Measurements from ENCODE around the gene ADGRF4. TPM values are rescaled to one million over a fixed set of nuclear protein-coding genes. Genes with fewer than 3 reads are reported as not detected.

Gene ADGRF4
- total RNA-seq, 1 experiment from 2014 or later = not detected

- Histone ChIP-seq H3K27ac (no peak overlapping the region), H3K4me1 (replicated peaks) (no peaks in the 10 kb centered on the region), H3K27me3 (replicated peaks) (no peaks in the 10 kb centered on the region), H3K4me3 (no peak overlapping the region), H3K9me3 (replicated peaks) (no peaks in the 10 kb centered on the region), H3K36me3 (no peaks in the 10 kb centered on the region)
- no peak for DNase-seq (ENCODE audit: low read depth in 1 of 2, low spot score in 2 of 2)
Observed at GRCh38 chr6:47672816-47673215, 25.6 kb upstream of the ADGRF4 start.

GRCh38 chr6:47674673-47675072 lies 23.7 kb upstream of the ADGRF4 start:
- H3K4me1 ChIP-seq (replicated peaks) = no peaks in the 10 kb centered on the region
- H3K9me3 ChIP-seq (replicated peaks) = no peaks in the 10 kb centered on the region
- no peaks in the 10 kb centered on the region for H3K36me3 ChIP-seq
- no peak overlapping the region for H3K4me3 ChIP-seq
- no peak overlapping the region for H3K27ac ChIP-seq
- no peak for DNase-seq (ENCODE audit: low read depth in 1 of 2, low spot score in 2 of 2)
- no peaks in the 10 kb centered on the region for H3K27me3 ChIP-seq (replicated peaks)

DNA sequence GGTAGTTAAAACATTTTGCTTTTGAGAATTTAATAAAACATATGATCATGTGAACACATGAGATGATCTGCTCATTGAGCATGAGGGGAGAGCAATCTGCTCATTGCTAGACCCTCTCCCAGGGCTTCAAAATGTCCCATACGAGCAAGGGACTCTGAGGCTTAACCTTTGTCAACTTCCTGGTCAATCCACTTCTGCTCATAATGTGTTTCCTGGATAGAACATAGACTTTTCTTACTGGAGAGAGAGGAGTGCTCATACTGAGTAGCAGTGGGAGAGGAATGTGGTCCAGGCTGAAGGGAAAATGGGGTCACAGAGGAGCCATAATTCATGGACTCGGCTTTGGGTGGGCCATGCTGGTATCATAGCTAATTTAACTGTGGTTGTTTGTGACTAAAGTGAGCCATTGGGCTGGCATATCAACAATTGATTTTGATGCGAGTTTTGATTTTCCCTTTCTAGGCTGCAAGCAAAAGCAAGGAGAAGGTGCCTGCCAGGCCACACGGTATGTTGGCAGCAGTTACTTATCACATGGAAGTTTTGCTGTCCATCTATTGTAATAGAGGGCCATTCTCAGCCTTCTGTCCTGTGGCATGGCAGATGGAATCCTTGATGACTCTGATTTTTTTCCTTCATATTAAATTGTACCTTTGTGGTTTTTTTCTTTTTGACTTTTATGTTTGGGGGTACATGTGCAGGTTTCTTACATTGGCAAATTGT lies 20.8 kb upstream of the ADGRF4 start:
- H3K9me3 ChIP-seq (replicated peaks) = no peaks in the 10 kb centered on the region
- no peaks in the 10 kb centered on the region for H3K4me1 ChIP-seq (replicated peaks)
- H3K27ac ChIP-seq = no peak overlapping the region
- no peaks in the 10 kb centered on the region for H3K36me3 ChIP-seq
- no peak for DNase-seq (ENCODE audit: low read depth in 1 of 2, low spot score in 2 of 2)
- H3K4me3 ChIP-seq = no peak overlapping the region
- H3K27me3 ChIP-seq (replicated peaks) = no peaks in the 10 kb centered on the region

- Histone ChIP-seq H3K4me1 (replicated peaks) (no peaks in the 10 kb centered on the region), H3K27me3 (replicated peaks) (no peaks in the 10 kb centered on the region), H3K27ac (no peak overlapping the region), H3K9me3 (replicated peaks) (no peaks in the 10 kb centered on the region), H3K4me3 (no peak overlapping the region), H3K36me3 (no peaks in the 10 kb centered on the region)
- no peak for DNase-seq (ENCODE audit: low read depth in 1 of 2, low spot score in 2 of 2)
Observed at GRCh38 chr6:47678739-47679138, 19.6 kb upstream of the ADGRF4 start.

GRCh38 chr6:47679322-47679906 lies 19.0 kb upstream of the ADGRF4 start:
- no peak overlapping the region for H3K27ac ChIP-seq
- no peaks in the 10 kb centered on the region for H3K27me3 ChIP-seq (replicated peaks)
- no peak for DNase-seq (ENCODE audit: low read depth in 1 of 2, low spot score in 2 of 2)
- no peak overlapping the region for H3K4me3 ChIP-seq
- H3K36me3 ChIP-seq = no peaks in the 10 kb centered on the region
- H3K4me1 ChIP-seq (replicated peaks) = no peaks in the 10 kb centered on the region
- no peaks in the 10 kb centered on the region for H3K9me3 ChIP-seq (replicated peaks)

GRCh38 chr6:47680051-47680450 lies 18.3 kb upstream of the ADGRF4 start:
- Histone ChIP-seq H3K27me3 (replicated peaks) (no peaks in the 10 kb centered on the region), H3K27ac (no peak overlapping the region), H3K36me3 (no peaks in the 10 kb centered on the region), H3K4me3 (no peak overlapping the region), H3K4me1 (replicated peaks) (no peaks in the 10 kb centered on the region), H3K9me3 (replicated peaks) (no peaks in the 10 kb centered on the region)
- DNase-seq (ENCODE audit: low read depth in 1 of 2, low spot score in 2 of 2) = no peak

- H3K9me3 ChIP-seq (replicated peaks) = no peaks in the 10 kb centered on the region
- no peak for DNase-seq (ENCODE audit: low read depth in 1 of 2, low spot score in 2 of 2)
- H3K27me3 ChIP-seq (replicated peaks) = no peaks in the 10 kb centered on the region
- no peak overlapping the region for H3K4me3 ChIP-seq
- no peaks in the 10 kb centered on the region for H3K4me1 ChIP-seq (replicated peaks)
- H3K27ac ChIP-seq = no peak overlapping the region
- H3K36me3 ChIP-seq = no peaks in the 10 kb centered on the region
Observed at GRCh38 chr6:47680724-47681123, 17.7 kb upstream of the ADGRF4 start.

- Histone ChIP-seq H3K27me3 (replicated peaks) (no peaks in the 10 kb centered on the region), H3K4me1 (replicated peaks) (no peaks in the 10 kb centered on the region), H3K4me3 (no peak overlapping the region), H3K9me3 (replicated peaks) (no peaks in the 10 kb centered on the region), H3K27ac (no peak overlapping the region), H3K36me3 (no peaks in the 10 kb centered on the region)
- DNase-seq (ENCODE audit: low read depth in 1 of 2, low spot score in 2 of 2) = no peak
Observed at GRCh38 chr6:47681201-47681990, 17.0 kb upstream of the ADGRF4 start.

DNA sequence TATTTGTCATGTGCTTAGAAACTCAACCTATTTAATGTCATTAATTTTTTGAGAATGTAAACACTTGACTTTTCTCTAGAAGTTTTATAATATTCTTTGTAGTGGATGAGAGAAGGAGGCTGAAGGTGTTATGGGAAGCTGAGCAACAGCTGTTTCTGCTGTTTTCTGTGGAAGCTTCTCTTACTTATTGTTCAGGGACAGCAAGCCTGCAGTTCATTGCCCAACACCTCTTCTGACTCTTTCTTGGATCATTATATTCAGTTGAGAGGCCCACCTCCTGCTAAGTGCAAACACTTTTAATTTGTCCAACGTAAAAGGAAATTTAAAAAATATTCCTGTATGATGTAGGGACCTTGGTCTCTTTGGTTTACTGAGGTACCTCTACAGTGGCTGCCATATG lies 12.0 kb upstream of the ADGRF4 start:
- Histone ChIP-seq H3K4me3 (no peak overlapping the region), H3K27me3 (replicated peaks) (no peaks in the 10 kb centered on the region), H3K36me3 (no peaks in the 10 kb centered on the region), H3K4me1 (replicated peaks) (no peaks in the 10 kb centered on the region), H3K27ac (no peak overlapping the region), H3K9me3 (replicated peaks) (no peaks in the 10 kb centered on the region)
- DNase-seq (ENCODE audit: low read depth in 1 of 2, low spot score in 2 of 2) = no peak

GRCh38 chr6:47687432-47687831 lies 10.9 kb upstream of the ADGRF4 start:
- Histone ChIP-seq H3K4me1 (replicated peaks) (no peaks in the 10 kb centered on the region), H3K9me3 (replicated peaks) (no peaks in the 10 kb centered on the region), H3K27ac (no peak overlapping the region), H3K4me3 (no peak overlapping the region), H3K27me3 (replicated peaks) (no peaks in the 10 kb centered on the region), H3K36me3 (no peaks in the 10 kb centered on the region)
- DNase-seq (ENCODE audit: low read depth in 1 of 2, low spot score in 2 of 2) = no peak

DNA sequence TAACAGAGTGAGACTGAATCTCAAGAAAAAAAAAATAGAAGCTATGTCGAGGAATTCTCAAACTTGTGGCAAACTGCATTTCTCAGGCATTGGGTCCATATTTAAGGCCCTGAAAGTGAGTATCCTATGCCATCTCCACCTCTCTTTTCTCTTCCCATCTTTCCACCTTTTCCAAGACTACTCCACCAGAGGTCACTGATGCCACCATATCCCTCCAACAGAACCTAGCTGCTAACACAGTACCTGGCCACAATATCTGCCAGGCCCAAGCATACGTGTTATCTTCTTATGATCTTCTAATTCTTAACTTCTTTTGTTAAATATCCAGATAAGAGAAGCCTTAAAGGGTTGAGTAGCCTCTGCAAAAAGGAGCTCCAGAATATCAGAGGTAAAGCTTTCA lies 8.2 kb upstream of the ADGRF4 start:
- no peak overlapping the region for H3K4me3 ChIP-seq
- no peaks in the 10 kb centered on the region for H3K27me3 ChIP-seq (replicated peaks)

GRCh38 chr6:47690791-47691190 lies 7.6 kb upstream of the ADGRF4 start:
- no peaks in the 10 kb centered on the region for H3K4me1 ChIP-seq (replicated peaks)
- H3K9me3 ChIP-seq (replicated peaks) = no peaks in the 10 kb centered on the region
- no peak for DNase-seq (ENCODE audit: low read depth in 1 of 2, low spot score in 2 of 2)
- no peaks in the 10 kb centered on the region for H3K27me3 ChIP-seq (replicated peaks)
- H3K27ac ChIP-seq = no peak overlapping the region
- no peaks in the 10 kb centered on the region for H3K36me3 ChIP-seq
- no peak overlapping the region for H3K4me3 ChIP-seq

More for the DNA sequence above, 8.2 kb upstream of the ADGRF4 start:
- Histone ChIP-seq H3K36me3 (no peaks in the 10 kb centered on the region), H3K27ac (no peak overlapping the region), H3K4me1 (replicated peaks) (no peaks in the 10 kb centered on the region), H3K9me3 (replicated peaks) (no peaks in the 10 kb centered on the region)
- DNase-seq (ENCODE audit: low read depth in 1 of 2, low spot score in 2 of 2) = no peak

DNA sequence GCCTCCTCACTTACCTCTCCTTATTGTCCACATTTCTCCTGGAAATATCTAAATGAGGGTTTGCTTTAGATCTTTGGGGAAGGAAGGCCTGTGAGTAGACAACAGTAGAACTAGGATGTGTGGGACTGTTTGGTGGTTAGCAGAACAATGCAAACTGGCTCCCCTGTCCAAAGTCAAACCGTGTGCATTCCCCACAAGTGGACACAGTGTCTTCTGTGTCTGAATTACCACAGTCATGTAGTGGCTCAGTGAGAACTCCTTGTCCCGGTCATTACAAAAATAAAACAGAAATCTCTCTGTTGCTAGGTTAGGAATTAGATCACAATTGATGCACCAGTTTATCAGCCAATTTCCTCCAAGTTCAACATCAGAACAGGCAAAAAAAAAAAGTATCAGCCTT lies 455 bp upstream of the ADGRF4 start:
- DNase-seq (ENCODE audit: low read depth in 1 of 2, low spot score in 2 of 2) = no peak
- no peaks in the 10 kb centered on the region for H3K36me3 ChIP-seq
- no peaks in the 10 kb centered on the region for H3K4me1 ChIP-seq (replicated peaks)
- no peaks in the 10 kb centered on the region for H3K27me3 ChIP-seq (replicated peaks)
- H3K4me3 ChIP-seq = no peak overlapping the region
- H3K9me3 ChIP-seq (replicated peaks) = no peaks in the 10 kb centered on the region
- no peak overlapping the region for H3K27ac ChIP-seq

- Histone ChIP-seq H3K4me1 (replicated peaks) (no peaks in the 10 kb centered on the region), H3K36me3 (no peaks in the 10 kb centered on the region), H3K4me3 (no peak overlapping the region), H3K9me3 (replicated peaks) (no peaks in the 10 kb centered on the region), H3K27me3 (replicated peaks) (no peaks in the 10 kb centered on the region), H3K27ac (no peak overlapping the region)
- DNase-seq (ENCODE audit: low read depth in 1 of 2, low spot score in 2 of 2) = no peak
Observed at GRCh38 chr6:47700053-47700452, 1.7 kb downstream of the ADGRF4 start.
